B cell (primary cell): ENCODE data around the gene ZNF580. TPM values are rescaled to one million over a fixed set of nuclear protein-coding genes. Genes with fewer than 3 reads are reported as not detected.

Source experiments
- ATAC-seq: fragments of 200-7000 bp; cut with Tn5 transposase; one replicate; pipeline ENCODE4 v1.10.0; 2021; ENCODE audit warnings: low read depth, mild to moderate bottlenecking, moderate number of reproducible peaks, moderate library complexity
- CTCF ChIA-PET: fragments of 350-600 bp; sonication (Branson Sonifier 250); formaldehyde crosslinking; loops from one replicate; lab custom pipeline; 2021; ENCODE audit warnings: antibody characterized with exemption, inconsistent platforms; lab: Charles Lee
- POLR2A ChIA-PET: fragments of 350-600 bp; sonication (Branson Sonifier 250); formaldehyde crosslinking; loops from one replicate; lab custom pipeline; 2021; ENCODE audit warnings: antibody characterized with exemption; lab: Charles Lee
- DNase-seq: peaks from one replicate; pipeline ENCODE4 v3.0.0; 2013
- H2AFZ ChIP-seq: 2 replicates; pipeline ENCODE4 v1.6.1; 2012; ENCODE audit warnings: mild to moderate bottlenecking, low read depth, low read length; ENCODE audit not compliant: insufficient read depth, poor library complexity, severe bottlenecking
- H3K27ac ChIP-seq, 2 donors: 1 replicate in 1 of 2; 2 replicates in 1 of 2; pipeline ENCODE4 v1.5.1; 2012 to 2013; ENCODE audit warnings: low read length in 2 of 2, mild to moderate bottlenecking in 2 of 2, moderate library complexity in 1 of 2
- H3K27me3 ChIP-seq, 4 experiments: fragments of 200-600 bp in 1 of 4; sonication (generic) in 1 of 4; replicated peaks in 1 of 4; 1 replicate in 2 of 4; 2 replicates in 2 of 4; pipeline versions ENCODE4 v1.6.1 to v1.7.0; 2013 to 2016; ENCODE audit warnings: low read length in 3 of 4, mild to moderate bottlenecking in 2 of 4, mixed read lengths in 1 of 4, moderate library complexity in 1 of 4; ENCODE audit not compliant: insufficient read depth in 4 of 4, control insufficient read depth in 3 of 4; ENCODE audit errors: control extremely low read depth in 1 of 4
- H3K36me3 ChIP-seq, 2 experiments: replicated peaks in 1 of 2; 1 replicate in 1 of 2; 2 replicates in 1 of 2; pipeline versions ENCODE4 v1.6.1 to v1.7.1; 2013; ENCODE audit warnings: low read length in 1 of 2; ENCODE audit not compliant: insufficient read depth in 2 of 2, control insufficient read depth in 1 of 2; ENCODE audit errors: control extremely low read depth in 1 of 2, extremely low read depth in 1 of 2
- H3K4me1 ChIP-seq, 2 donors: fragments of 200-600 bp in 1 of 2; sonication (generic) in 1 of 2; 1 replicate in 1 of 2; 2 replicates in 1 of 2; pipeline versions ENCODE4 v1.5.1 to v1.6.1; 2013 to 2017; ENCODE audit warnings: low read length in 2 of 2; ENCODE audit not compliant: control insufficient read depth in 2 of 2, insufficient read depth in 2 of 2
- H3K4me2 ChIP-seq: replicated peaks from 2 replicates; pipeline ENCODE3; 2012; ENCODE audit warnings: mild to moderate bottlenecking, low read depth, low read length; ENCODE audit not compliant: poor library complexity, severe bottlenecking
- H3K4me3 ChIP-seq, 5 experiments: fragments of 200-600 bp in 1 of 5; sonication (generic) in 1 of 5; 1 replicate in 3 of 5; 2 replicates in 2 of 5; pipeline versions ENCODE4 v1.5.1 to v1.7.0; 2011 to 2016; ENCODE audit warnings: low read length in 4 of 5, mild to moderate bottlenecking in 4 of 5, low read depth in 2 of 5, control low read depth in 1 of 5, moderate library complexity in 1 of 5; ENCODE audit not compliant: insufficient read depth in 1 of 5; ENCODE audit errors: control extremely low read depth in 1 of 5, extremely low read depth in 1 of 5
- H3K79me2 ChIP-seq: fragments of 200-600 bp; sonication (generic); one replicate; pipeline ENCODE4 v1.6.0; 2016; ENCODE audit warnings: low read length; ENCODE audit not compliant: control insufficient read depth, insufficient read depth
- H3K9ac ChIP-seq: fragments of 200-600 bp; sonication (generic); 2 replicates; pipeline ENCODE4 v1.6.1; 2017; ENCODE audit warnings: mild to moderate bottlenecking, low read length, moderate library complexity
- H3K9me3 ChIP-seq, 3 donors: one replicate each; pipeline versions ENCODE4 v1.6.1 to v1.7.1; 2013; ENCODE audit warnings: low read length in 2 of 3; ENCODE audit not compliant: control insufficient read depth in 2 of 3, insufficient read depth in 1 of 3; ENCODE audit errors: control extremely low read depth in 1 of 3
- H4K20me1 ChIP-seq: 2 replicates; pipeline ENCODE4 v1.6.0; 2012; ENCODE audit warnings: mild to moderate bottlenecking, low read length; ENCODE audit not compliant: insufficient read depth, control insufficient read depth, poor library complexity, severe bottlenecking
- H3K27ac Mint-ChIP-seq: one replicate; pipeline ENCODE4 v1.8.0; 2021; ENCODE audit warnings: mixed read lengths
- H3K27me3 Mint-ChIP-seq: one replicate; pipeline ENCODE4 v1.8.0; 2021; ENCODE audit warnings: mixed read lengths
- H3K4me1 Mint-ChIP-seq: one replicate; pipeline ENCODE4 v1.8.0; 2021; ENCODE audit warnings: mixed read lengths
- H3K4me3 Mint-ChIP-seq: one replicate; pipeline ENCODE4 v1.8.0; 2021; ENCODE audit warnings: mixed read lengths
- H3K9me3 Mint-ChIP-seq: one replicate; pipeline ENCODE4 v1.8.0; 2022; ENCODE audit warnings: mixed read lengths; ENCODE audit not compliant: insufficient read depth
- EZH2 ChIP-seq: IDR thresholded peaks from 2 replicates; pipeline ENCODE4 v1.6.1; 2012; ENCODE audit warnings: borderline replicate concordance, low read depth, mild to moderate bottlenecking, moderate library complexity, low read length; ENCODE audit not compliant: insufficient read depth, poor library complexity, severe bottlenecking
- WGBS: methylation state at CpG from one replicate; pipeline ENCODE4 v1.1.5; 2013; ENCODE audit warnings: missing lambda C conversion rate; ENCODE audit not compliant: insufficient coverage; 5-methylcytosine and 5-hydroxymethylcytosine counted together
- intact Hi-C: fragments of 100-400 bp; cut with micrococcal nuclease; formaldehyde crosslinking; loops from one replicate; pipeline ENCODE4 v1.10.0; 2022
- polyA plus RNA-seq: library from polyadenylated mRNA; depleted of rRNA; stranded (reverse); fragments of >200 nt; gene quantifications from 2 replicates; pipeline ENCODE4 v1.2.3, GENCODE V29; 2012
- total RNA-seq, 2 donors: library from RNA; stranded (reverse); fragments of 120-200 nt in 1 of 2; gene quantifications; 1 replicate in 1 of 2; 2 replicates in 1 of 2; pipeline versions ENCODE4 v1.2.3 to v1.2.4, GENCODE V29; 2013 to 2022
- TF ChIP-seq, protein P1 (sequence below): fragments of 200-600 bp; IDR thresholded peaks from one replicate; pipeline ENCODE4 v1.8.0; 2022; ENCODE audit warnings: antibody characterized with exemption, mild to moderate bottlenecking

Gene ZNF580
- total and polyA plus RNA-seq, 2 donors (not counting 1 experiment from before 2014, with no cell fraction given): 69.8 to 101 TPM

DNA sequence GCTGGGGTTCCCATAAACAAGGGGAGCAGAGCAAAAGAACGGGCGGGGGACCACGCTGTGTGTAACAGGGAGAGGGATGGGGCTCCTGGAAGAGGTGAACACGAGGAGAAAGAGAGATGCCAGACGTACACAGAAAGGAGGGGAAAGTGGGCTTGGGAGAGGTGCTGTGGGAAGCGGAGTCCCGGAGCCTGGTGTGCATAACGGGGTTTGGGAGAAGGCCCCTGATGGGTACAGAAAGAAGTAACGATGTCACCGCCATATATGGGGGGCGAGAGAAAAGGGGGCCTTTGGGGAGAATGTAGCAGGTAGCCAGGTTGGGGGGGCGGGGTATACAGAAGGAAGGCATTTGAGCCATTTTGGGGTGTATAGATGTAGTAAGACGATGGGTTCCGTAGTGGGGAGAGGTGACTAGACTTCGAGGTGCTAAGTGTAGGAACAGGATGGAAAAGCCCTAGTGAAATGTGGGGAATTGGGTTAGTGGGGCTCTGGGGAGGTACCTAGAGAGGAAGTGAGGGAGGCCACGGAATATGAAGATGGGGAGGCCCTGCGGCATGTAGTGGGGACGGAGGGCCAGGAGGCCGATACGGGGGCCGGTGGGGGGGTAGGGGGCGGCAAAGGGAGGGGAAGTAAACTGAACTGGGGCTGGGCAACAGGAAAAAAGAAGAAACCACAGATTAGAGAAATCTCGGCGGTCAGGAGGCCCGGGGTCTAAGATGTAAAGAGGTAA is 787 bp downstream of the ZNF580 start:
- Histone ChIP-seq H3K36me3 (peaks cover under 1 to 13% of the 10 kb centered on the region in 2 experiments), H3K9ac (peak overlapping the region; percentile 77), H3K27me3 (no peaks in the 10 kb centered on the region), H3K27ac (peak overlapping the region; percentile 53 to 79), H3K79me2 (peaks cover 35% of the 10 kb centered on the region), H3K4me1 (peaks cover 27 to 67% of the 10 kb centered on the region in 2 donors), H3K9me3 (peaks cover 0 to 11% (median 0%) of the 10 kb centered on the region in 3 donors), H3K4me3 (peak overlapping the region; percentile 54 to 85 (median 78)), H4K20me1 (peaks cover 21% of the 10 kb centered on the region), H2AFZ (peak overlapping the region; percentile 53), H3K4me2 (peak overlapping the region; percentile 96)
- 2% methylated on average over 25 of the region's 25 CpGs for WGBS
- intact Hi-C loops: loop anchor here (5.0 kb wide), 3 partner anchors 34 to 234 kb away; partner anchors contain the start of genes EPN1, UBE2S and ZNF865
- no peak for TF ChIP-seq EZH2
- TF ChIP-seq, protein P1, sequence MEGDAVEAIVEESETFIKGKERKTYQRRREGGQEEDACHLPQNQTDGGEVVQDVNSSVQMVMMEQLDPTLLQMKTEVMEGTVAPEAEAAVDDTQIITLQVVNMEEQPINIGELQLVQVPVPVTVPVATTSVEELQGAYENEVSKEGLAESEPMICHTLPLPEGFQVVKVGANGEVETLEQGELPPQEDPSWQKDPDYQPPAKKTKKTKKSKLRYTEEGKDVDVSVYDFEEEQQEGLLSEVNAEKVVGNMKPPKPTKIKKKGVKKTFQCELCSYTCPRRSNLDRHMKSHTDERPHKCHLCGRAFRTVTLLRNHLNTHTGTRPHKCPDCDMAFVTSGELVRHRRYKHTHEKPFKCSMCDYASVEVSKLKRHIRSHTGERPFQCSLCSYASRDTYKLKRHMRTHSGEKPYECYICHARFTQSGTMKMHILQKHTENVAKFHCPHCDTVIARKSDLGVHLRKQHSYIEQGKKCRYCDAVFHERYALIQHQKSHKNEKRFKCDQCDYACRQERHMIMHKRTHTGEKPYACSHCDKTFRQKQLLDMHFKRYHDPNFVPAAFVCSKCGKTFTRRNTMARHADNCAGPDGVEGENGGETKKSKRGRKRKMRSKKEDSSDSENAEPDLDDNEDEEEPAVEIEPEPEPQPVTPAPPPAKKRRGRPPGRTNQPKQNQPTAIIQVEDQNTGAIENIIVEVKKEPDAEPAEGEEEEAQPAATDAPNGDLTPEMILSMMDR: no peak
- DNase-seq (peak; percentile 71), ATAC-seq (peak; percentile 6)
- CTCF ChIA-PET: interaction anchor here (1.2 to 1.9 kb wide), 3 partner anchors 9 to 35 kb away, joined by 3 to 22 read pairs (median 4); no protein-coding TSS in a partner anchor
- Mint-ChIP-seq H3K27ac (peak overlapping the region; percentile 94), H3K4me3 (peak overlapping the region; percentile 88), H3K4me1 (peaks cover 66% of the 10 kb centered on the region), H3K27me3 (no peaks in the 10 kb centered on the region), H3K9me3 (no peaks in the 10 kb centered on the region)
- POLR2A ChIA-PET: interaction anchor here (0.6 to 1.9 kb wide), 7 partner anchors 13 to 383 kb away, joined by 3 to 17 read pairs (median 5); partner anchors contain the start of genes FIZ1, PPP6R1, U2AF2 and ZNF524
